DMS114 treated with DMSO at 0.1 percent for 48 hours (cell line): ENCODE measurements around the gene RPLP1.
"Not testable (repeated sequence)": the region's sequence is repeated elsewhere in the genome, so short reads cannot be mapped to it uniquely, and the experiment has no call there.

Experiments used
- DNase-seq: peaks from one replicate; lab custom pipeline; 2025; ENCODE audit not compliant: unreplicated experiment; lab: John Stamatoyannopoulos, UW

Gene RPLP1

DNA sequence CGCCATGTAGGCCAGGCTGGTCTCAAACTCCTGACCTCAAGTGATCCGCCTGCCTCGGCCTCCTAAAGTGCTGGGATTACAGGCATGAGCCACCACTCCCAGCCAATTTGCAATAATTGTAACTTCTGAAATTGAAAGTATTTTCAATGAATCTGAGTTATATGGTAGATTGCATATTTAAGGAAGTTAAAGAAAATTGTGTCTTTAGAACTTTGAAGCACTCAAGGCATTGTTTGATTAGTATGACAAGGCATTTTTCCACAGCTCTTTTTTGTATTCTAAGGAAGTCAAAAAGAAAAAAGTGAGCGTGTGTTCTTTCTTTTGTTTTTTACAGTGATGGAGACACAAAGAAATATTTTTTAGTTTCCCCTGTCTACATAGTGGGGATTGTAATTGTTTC is 15.7 kb upstream of the RPLP1 start:
- DNase-seq: no peak

DNA sequence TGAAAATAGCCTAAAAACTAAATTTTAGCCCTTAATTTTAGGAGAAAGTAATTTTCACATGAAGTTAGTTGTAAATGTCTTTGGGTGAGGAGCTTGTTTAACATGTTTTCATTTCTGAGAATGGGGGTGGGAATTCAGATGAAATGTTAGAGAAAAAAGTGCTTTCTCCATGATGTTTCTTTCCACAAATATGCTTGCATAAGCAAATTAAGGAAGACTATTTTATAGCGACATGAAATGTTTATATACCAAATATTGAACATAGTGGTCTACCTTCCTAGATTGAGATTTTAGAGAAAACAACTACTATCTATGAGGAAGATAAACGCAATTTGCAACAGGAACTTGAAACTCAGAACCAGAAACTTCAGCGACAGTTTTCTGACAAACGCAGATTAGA is 13.0 kb upstream of the RPLP1 start:
- DNase-seq: no peak

DNA sequence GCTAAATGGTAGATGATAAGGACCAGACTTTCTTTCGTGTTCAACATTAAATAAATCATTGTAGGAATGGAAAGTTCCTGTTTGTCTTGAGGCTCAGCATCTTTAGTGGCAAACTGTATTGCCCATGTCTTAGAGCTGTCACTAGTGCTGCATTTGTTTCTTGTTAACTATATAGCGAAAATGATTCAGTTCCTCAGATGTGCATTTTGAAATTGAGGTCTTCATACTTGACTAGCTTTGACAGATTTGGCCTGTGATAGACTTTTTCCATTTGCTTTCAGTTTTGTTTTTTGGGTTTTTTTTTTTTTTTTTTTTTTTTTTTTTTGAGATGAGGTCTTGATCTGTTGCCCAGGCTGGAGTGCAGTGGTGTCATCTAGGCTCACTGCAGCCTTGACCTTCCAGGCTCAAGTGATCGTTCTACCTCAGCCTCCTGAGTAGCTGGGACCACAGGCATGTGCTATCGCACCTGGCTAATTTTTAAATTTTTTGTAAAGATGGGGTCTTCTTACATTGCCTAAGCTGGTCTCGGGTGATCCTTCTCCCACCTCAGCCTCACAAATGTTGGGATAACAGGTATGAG is 9.5 kb upstream of the RPLP1 start:
- no peak for DNase-seq

DNA sequence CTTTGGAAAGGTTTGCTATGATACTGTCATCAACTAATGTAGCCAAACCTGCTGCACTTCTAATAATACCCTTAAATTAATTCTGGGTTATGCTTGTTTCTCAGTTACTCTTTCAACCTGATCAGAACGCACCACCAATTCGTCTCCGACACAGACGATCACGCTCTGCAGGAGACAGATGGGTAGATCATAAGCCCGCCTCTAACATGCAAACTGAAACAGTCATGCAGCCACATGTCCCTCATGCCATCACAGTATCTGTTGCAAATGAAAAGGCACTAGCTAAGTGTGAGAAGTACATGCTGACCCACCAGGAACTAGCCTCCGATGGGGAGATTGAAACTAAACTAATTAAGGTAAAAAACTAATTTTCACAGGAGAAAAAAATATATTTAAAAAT is 7.9 kb upstream of the RPLP1 start:
- DNase-seq: no peak

DNA sequence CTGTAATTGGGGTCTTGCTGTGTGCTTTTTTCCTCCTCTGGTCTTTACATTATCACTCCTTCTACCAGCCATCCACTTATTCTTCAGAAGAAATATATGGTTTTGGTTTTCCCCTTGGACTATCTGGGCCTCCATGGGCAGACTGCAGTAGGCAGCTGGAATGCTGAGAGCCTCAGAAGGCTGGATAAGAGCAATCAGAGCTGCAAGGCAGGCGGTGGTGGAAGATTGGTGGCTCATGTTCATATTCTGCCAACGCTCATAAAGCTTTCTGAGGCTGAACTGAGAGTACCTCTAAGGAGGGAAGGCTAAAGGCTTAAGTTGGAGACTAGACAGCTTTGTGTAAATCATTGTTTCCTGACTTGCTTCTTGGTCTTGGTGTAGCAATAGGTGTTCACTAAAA is 5.7 kb upstream of the RPLP1 start:
- DNase-seq: no peak

DNA sequence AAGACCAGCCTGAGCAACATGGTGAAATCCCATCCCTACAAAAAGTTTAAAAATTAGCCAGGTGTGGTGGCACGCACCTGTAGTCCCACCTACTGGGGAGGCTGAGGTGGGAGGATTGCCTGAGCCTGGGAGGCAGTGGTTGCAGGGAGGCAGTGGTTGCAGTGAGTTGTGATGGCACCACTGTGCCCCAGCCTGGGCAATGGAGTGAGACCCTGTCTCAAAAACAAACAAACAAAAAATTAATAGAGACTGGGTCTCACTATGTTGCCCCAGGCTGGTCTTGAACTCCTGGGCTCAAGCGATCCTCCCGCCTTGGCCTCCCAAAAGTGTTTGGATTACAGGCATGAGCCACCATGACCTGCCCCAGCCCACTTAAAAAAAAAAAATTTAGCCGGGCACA is 2.4 kb upstream of the RPLP1 start:
- DNase-seq: not testable (repeated sequence)

DNA sequence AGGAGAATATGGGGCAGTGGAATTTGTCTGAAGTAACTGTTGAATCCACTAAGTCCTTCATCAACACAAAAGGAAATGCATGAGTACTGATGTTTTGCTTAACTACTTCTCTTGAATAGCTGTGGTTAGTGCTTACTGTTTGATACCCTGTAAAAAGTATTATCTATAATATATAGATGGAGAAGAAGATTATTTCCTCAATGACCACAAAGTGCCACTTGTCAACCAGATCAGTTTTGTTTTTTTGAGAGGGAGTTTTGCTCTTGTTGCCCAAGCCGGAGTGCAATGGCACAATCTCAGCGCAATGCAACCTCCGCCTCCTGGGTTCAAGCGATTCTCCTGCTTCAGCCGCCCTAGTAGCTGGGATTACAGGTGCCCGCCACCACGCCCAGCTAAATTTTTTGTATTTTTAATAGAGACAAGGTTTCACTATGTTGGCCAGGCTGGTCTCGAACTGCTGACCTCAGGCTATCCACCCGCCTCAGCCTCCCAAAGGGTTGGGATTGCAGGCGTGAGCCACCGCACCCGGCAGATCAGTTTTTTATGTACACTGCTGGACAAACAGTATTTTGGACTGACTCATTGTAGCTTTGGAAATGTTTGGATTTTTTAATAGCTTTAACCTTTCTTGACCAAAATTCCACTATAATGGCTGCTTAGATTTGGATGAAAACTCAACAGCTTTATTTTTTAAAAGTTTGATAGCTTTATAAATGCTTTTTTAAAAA is 1.5 kb upstream of the RPLP1 start:
- no peak for DNase-seq

DNA sequence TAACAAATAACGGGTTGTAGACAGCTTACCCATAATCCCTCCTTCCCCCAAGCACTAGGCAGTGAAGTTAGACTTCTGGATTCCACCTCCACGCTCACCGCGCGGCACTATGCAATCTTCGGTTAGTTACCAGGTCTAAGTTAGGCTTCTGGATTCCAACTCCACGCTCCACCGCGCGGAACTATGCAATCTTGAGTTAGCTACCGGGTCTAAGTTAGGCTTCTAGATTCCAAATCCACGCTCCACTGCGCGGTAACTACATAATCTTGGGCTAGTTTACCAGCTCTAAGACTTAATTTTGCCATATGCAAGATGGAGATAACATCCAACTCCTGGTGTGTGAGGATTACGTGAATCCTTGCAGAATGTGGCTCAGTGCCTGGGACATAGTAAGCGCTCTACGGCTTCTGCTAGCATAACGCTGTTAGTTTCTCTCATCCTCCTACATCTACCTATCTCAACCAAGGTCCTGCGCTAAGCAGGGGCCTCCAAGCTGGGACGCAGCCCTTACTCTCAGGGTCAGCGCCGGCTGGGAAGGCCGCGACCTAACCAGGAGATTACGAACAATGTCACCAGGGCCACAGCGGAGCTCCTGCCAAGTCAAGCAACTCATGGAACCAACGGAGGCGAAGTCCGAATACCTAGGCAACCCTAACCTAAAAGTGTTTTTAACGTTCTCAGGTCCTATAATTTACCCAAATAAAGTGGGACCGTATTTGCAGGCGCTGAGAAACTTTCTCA is 497 bp upstream of the RPLP1 start:
- peak; percentile 61 for DNase-seq

DNA sequence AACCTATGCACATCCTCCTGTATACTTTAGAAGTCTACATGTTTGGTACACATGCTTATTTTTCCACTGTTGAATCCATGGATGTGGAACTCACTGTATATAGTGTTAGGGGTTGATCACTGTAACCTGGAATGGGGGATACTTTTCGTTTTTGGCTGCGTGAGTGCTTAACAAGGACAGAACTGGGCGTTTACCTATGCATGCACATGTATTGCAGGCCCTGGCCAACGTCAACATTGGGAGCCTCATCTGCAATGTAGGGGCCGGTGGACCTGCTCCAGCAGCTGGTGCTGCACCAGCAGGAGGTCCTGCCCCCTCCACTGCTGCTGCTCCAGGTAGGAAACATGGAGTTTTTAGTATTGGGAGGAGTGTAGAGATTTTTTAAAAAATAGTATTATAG is 2.3 kb downstream of the RPLP1 start:
- no peak for DNase-seq

DNA sequence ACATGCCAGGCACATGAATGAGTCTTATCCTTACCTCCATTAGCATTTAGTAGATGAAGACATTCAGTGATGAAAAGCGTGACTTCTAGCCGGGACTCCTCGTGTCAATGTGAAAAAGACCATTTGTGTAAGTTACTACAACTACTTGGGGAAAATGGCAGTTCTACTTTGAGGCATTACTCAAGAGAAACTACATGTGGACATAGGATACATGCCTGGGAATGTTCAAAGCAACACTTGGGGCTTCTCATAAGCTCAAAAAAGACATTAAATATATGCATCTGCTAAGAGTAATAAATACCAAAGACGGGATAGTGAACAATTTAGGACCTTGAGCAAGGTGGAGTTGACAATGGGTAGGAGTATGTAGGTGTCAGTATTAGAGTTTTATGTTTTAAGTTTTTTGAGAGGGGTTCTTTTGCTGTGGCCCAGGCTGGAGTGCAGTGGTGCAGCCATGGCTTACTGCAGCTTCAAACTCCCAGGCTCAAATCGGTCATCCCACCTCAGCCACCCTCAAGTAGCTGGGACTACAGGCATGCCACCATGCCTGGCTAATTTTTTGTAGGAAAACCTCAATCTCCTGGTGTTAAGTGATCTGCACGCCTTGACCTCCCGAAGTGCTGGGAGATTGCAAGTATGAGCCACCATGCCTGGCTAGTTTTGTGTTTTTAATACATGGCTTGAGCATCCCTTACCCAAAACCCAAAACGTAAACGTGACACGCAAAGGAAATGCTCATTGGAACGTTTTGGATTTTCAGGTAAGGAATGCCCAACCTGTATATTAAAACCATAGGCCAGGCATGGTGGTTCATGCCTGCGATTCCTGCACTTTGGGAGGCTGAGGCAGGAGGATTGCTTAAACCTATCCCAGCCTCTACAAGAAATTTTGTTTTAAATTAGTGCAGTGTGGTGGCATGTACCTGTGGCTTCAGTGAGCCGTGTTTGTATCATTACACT is 3.9 kb downstream of the RPLP1 start:
- DNase-seq: no peak

DNA sequence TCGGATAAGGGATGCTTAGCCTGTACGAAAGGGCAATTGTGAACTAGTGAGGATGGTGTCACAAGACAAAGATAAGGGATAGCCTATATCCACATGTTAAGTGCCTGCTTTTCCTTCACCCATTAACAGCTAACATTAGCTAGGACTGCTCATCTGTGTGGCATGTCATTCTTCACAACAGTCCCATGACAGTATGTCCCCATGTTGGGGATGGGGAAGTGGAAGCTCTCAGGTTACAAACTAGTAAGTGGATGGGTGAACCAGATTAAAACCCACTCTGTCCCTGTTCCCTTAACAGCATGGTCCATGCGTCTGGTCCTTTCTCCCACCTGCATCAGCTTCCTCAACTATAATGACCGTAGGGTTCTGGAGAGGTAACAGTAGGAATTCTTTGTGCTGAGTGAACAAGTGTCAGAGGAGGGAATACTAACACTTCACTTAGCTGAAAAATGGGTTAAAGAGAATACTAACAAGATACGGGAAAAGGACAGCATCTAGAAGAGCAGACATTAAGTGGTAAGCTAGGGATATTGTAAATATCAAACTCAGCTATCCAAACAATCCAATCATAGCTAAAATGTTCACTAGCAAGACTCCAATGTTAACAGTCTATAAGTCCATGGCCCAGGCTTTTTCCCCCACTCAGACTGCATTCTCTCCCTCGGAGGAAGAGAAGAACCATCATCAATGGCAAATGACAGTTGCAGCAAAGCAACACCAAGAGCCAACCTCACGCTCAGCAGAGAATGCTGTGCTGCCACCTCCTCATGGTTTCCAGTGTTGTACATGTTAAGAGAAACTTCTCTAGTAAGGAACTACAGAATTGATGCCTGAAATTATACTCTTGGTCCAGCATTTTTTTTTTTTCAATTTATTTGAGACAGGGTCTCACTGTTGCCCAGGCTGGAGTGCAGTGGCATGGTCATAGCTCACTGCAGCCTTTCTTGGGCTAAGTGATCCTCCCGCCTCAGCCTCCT is 5.0 kb downstream of the RPLP1 start:
- DNase-seq: peak; percentile 34

DNA sequence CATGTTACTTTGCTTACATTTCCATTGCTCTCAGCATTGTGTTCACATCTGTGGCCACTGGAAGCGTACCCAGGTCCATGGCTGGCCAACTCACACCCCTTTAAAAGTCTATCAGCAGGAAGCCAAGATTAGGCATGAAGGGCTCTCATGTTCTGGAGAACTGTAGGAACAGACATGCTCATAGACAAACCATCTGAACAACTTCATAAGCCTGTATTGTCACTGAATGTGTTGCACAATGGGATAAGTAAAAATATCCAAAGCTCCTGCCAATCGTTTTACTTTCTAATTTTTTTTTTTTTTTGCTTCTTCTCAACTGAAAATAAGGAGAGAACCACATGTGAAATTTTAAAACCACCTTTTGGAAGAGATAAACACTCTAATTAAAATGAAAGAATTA is 6.4 kb downstream of the RPLP1 start:
- DNase-seq: no peak

DNA sequence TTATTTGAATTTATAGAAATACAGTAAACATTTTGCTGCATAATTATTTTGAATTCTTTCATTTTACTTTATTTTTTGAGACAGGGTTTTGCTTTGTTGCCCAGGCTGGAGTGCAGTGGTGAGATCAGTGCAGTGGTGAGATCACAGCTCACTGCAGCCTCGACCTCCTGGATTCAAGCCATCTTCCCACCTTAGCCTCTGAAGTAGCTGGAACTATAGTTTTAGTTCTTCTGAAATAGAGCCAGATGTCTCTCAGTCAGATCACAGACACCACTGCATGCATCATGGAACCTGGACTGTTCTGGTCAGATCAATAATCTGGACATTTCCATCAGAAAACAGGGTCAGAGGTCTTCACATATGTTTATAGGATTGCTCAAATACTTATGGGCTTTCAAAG is 7.9 kb downstream of the RPLP1 start:
- DNase-seq: no peak

DNA sequence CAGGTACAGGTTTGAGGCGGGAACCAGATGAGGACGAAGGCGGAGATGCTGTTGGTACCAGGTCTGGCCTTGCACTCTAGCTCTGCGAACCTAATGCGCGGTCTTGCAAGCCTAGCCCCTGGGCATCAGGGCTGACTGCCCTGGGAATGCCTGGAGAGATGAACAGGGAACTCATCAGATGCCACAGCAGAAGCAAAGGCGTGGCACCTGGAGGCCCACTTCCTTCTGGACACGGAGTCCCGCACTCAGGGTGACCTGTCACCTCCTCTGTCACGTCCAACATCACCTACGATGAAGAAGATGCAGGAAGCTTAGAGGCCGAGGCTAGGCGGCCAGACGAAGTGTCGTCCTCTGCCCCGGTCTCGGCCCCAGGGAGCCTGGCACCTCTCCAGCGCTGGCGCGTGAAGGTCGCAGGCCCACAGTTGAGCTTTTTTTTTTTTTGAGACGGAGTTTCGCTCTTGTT is 9.4 kb downstream of the RPLP1 start:
- no peak for DNase-seq

DNA sequence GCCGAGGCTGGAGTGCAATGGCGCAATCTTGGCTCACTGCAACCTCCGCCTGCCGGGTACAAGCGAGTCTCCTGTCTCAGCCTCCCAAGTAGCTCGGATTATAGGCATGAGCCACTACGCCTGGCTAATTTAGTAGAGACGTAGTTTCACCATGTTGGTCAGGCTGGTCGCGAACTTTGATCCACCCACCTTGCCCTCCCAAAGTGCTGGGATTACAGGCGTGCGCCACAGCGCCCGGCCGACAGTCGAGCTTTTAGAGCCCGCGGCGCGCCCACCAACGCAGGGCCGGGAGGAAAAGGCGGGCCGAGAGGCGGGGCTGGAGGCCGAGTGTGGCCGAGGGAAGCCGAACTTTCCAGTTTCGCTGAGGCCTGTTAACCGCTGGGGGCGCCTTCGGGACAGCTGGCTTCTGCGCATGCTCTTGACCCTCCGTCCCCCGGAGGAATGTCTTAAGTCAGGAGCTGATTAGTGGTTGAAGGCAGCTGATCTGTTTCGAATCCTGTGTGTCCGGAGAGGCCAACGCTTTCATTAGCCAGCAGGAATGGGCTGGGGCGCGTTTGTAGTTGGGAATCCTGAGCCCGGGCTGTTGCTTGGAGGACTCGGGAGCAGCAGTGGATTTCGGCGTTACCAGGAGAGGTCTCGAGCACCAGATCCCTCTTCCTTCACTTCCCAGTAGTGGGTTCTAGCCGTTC is 10.0 kb downstream of the RPLP1 start:
- peak; percentile 98 for DNase-seq

DNA sequence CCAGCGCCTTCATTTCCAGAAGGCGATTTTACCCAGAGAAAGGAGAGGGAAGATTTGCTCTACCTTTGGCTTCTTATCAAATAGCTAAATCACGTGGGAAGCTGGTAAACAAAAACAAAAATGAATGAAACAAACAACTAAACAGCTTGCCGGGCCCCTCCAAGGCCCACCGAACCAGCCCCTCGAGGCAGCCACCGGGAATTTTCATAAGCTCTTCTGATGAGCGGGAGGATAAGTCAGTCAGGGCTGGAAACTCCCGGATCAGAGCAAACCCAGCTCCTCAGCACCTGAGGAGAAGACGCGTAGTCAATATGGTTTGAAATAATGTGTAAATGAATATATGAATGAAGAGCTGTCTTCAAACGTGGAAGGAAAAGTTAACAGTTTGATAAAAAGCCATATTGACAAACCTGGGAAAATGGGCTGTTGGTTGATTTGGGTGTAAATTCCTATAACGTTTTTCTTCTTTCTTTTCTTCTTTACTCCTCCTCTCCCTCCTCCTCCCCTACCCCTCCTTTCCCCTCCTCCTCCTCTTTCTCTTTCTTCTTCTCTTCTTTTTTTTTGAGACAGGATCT is 10.7 kb downstream of the RPLP1 start:
- DNase-seq: peak; percentile 67

DNA sequence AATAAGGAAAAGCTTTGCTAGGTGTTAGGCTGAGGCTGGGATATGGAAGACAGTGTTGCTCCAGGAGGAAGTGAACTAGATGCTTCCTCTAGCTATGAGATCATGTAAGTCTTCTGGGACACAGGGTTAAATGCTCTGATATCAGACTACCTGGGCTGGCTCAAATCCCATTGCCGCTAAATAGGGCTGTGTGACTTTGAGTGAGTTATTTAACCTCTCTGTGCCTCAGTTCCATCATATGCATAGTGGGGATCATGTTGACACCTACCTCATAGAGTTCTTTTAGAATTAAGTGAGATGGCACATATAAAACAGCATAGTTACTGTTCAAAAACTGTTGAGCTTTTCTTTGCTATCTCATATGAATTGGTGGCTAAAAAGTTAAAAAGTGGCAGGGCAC is 12.6 kb downstream of the RPLP1 start:
- no peak for DNase-seq

DNA sequence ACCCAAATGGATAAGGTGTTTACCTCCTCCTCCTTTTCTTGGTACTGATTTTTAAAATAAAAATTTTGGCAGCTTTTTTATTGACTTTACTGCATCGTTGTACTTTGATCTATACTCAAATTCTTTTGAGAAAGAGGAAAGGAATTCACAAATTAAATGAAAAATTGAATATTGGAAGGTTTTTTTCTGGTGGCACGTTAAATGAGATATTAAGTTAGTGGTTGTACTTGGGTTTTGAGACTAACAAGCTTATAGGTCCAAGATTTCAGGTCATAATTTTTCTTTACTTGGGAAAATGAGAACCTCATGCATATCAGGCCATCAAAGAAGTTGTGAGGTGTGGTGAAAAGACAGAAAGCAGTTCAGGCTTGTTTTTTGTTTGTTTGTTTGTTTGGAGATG is 14.1 kb downstream of the RPLP1 start:
- no peak for DNase-seq

DNA sequence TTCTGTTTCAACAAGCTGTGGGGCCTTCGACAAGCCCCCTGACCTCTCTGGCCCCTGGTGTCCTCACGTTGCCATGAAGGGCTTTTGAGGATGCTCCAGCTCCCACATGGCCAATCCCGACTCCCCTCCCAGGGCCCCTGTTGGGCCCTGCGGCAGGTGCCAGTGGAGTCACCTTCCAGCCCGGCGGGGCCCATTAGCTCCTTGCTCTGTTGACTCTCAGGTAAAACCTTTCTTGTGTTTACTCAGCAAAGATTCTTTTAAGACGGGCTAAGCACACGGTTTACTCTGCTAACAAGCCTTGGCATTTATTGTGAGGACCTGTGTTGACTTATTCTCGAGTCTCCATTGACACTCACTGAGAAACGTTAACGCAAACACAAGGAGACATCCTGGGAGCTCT is 15.0 kb downstream of the RPLP1 start:
- DNase-seq: no peak
